ENCODE data around the gene VILL.
"Not testable (repeated sequence)": the region's sequence is repeated elsewhere in the genome, so short reads cannot be mapped to it uniquely, and the experiment has no call there.

Gene VILL

DNA sequence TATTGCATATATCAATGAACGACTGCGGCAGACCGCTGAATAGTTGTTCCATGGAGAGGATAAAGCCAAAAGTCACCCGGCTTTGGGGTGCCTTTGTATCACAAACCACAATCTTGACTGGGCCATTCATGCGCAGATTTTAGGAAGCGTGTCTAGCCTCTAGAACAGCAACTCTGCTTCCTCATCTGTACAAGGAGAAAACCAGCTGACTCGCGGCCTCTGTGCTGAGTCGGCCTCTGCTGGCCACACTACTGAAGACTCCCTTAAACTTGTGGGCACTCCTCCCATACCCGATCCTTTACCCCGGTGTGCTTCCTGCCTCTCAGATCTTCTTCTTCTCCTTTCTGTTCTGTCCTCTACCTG is 49.3 kb downstream of the VILL start:
- peak; percentile 46 to 58 for DNase-seq

DNA sequence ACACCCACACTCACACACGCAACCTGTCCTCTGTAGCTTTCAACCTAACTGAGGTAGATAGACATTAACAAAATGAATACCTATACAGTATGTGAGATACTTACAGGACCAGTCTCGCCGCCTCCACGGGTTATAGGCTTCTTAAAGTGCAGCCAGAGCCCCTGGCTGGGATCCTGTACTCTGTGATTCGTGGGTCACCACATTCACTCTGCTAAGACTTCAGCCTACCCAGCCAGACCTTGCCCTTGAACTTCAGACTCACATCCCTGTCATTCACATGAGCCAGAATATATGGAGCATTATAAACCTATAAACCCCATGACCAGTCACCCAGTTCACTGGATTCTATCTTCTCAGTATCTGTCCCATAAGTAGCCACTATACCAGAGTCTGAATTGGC is 49.8 kb downstream of the VILL start:
- DNase-seq = no peak

DNA sequence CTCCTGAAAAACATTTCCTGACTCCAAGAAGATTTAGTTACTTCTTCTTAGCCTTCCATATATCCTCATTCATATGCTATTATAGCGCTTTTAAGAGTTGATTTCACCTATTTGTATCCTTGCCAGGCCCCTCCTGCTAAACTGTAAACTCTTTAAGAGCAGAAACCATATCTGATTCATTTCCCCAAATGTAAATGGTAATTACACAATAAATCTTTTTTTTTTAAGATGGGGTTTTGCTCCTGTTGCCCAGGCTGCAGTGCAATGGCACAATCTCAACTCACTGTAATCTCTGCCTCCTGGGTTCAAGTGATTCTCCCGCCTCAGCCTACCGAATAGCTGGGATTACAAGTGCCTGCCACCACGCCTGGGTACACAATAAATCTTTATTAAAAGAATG is 52.9 kb downstream of the VILL start:
- no peak for DNase-seq

DNA sequence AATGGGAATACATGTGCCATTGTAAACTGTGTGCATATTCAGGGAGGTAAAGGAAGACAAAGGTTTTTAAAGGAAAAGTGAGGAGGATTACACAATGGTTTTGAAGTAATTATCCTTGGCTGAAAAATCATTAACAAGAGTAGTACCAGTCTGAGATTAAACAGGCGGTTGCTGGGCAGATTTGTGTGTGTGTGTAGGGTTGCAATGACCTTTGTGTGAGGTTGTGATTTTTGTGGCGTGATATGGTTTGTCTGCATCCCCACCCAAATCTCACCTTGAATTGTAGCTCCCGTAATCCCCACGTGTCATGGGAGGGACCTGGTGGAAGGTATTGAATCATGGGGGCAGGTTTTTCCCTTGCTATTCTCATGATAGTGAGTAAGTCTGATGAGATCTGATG is 55.4 kb downstream of the VILL start:
- DNase-seq = no peak

DNA sequence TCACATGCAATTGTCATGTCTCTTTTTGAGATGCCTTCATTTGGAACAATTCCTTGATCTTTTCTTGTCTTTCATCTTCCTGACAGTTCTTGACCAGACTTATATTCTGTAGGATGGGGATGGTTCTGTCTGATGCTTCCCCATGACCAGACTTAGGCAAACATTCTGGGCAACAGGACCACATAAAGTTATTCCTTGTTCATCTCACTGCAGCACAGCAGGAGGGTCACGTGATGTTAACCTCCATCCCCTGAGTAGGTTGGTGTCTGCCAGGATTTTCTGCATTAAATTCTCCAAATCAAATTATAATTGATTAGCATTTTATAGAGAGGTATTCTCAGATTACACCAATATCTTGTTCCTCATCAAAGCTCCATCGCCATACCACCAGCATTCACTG is 56.2 kb downstream of the VILL start:
- DNase-seq = no peak

DNA sequence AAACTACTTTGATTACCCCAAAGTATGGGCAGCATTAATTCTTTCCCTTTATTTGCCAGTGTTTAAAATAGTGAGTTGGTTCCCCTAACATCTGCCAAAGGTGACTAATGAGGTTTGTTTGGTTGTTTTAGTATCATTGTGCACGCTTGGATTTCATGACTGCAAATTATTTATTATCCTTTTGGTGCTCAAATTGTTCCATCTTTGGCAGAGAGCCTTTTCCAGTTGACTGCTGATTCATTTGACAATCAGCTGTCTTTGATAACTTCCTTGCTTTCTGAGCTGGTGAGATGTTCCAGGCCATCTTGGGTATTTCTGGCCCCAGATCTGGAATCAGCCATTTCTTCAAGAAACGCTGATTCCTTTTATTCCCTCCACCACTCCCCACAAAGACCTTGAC is 57.3 kb downstream of the VILL start:
- no peak for DNase-seq

DNA sequence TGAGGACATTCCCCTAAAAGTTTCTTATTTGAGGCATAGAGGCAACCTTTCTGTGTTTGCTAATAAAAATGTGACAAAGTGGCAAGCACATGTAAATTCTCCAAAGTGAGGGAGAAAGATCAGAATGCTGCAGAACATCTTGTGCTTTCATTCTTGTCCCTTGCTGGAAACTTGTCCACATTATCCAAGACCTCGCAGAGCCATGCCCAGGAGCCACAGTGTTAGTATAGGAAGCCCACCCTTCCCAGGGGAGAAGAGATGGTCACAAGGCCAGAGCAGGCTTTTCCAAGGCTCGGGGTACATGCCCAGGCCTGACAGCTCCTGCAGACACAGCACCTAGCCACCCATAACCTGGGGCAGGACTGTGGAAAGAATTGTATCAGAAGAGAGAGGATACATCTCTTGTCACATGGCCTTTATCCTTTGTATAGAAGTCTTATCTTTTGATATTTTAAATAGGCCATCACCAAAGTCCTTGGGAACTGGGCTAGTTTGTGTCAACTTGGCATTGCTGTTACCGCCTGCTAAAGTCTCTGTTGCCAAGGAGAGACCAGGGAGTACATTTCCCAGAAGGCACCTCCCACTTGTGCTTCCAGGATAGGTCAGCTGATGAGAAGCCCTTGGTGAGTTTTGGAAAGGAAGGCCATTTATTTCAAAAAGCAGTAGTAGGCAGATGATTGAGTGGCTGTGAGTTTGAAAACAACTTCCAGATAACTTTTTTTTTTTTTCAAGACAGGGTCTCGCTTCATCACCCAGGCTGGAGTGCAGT is 59.0 kb downstream of the VILL start:
- DNase-seq = no peak

DNA sequence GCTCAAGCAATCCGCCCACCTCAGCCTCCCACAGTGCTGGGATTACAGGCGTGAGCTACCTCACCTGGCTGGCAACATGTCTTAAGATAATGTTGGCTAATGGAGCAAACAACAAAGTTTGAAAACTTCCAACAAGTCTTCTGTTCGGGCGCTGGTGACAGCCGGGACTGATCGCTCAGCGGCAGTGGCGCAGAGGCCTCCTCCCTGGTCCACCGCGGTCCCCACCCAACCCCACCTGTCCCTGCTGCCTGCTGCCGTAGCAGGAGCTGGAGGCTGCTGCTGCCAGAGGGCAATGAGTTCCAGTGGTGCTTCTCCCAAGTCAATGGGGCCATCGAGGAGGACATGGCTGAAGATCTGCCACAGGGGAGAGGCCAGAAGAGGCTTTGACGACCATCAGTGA is 60.5 kb downstream of the VILL start:
- no peak for DNase-seq

DNA sequence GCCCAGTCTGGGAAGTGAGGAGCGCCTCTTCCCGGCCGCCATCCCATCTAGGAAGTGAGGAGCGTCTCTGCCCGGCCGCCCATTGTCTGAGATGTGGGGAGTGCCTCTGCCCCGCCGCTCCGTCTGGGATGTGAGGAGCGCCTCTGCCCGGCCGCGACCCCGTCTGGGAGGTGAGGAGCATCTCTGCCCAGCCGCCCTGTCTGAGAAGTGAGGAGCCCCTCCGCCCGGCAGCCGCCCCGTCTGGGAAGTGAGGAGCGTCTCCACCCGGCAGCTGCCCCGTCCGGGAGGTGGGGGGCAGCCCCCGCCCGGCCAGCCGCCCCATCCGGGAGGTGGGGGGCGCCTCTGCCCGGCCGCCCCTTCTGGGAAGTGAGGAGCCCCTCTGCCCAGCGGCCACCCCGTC is 62.7 kb downstream of the VILL start:
- DNase-seq = not testable (repeated sequence)

DNA sequence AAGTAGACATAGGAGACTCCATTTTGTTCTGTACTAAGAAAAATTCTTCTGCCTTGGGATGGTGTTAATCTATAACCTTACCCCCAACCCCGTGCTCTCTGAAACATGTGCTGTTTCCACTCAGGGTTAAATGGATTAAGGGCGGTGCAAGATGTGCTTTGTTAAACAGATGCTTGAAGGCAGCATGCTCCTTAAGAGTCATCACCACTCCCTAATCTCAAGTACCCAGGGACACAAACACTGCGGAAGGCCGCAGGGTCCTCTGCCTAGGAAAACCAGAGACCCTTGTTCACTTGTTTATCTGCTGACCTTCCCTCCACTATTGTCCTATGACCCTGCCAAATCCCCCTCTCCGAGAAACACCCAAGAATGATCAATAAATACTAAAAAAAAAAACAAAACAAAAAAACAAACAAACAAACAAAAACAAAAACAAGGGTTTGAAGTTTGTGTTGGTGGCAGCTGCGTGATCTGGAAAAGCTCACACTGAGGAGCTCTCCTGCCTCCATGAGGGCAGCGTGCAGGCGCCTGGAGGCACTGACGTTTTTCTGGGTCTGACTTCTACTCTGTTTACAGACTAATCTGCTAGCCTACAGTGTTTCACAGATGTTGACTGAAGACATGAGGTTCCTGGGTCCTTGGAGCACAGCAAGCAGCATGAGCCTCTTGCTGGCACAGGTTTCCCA is 63.4 kb downstream of the VILL start:
- not testable (repeated sequence) for DNase-seq

DNA sequence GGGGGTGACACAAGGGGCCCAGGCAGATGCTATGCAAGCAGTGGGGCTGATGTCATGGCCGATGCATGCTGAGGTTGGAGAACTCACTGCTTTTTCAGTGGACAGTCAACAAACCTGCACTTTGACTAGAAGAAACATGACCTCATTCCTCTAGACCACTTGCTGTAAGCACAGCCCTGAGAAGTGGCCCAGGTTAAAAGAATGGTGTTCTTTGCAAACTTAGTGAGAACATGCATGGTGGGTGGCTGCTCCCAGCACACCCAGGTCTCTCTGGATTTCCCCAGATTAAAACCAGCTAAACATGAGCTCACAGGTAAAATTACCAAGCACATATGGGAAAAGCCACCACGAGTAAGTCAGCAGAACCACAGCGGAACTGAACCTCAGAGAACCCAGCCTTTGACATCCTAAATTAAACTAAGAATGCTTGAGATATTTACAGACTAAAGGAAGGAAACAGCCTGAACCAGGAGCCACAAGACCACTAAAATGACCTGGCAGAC is 64.0 kb downstream of the VILL start:
- DNase-seq = peak in 1 of 2 experiments; percentile 20
